Lower leg skin (tissue), 3 donors: ENCODE results near the gene SLC34A1.

Experiments used
- POLR2A ChIP-seq, 2 donors: fragments of 450-650 bp; IDR thresholded peaks; one replicate each; pipeline ENCODE4 v1.6.1; 2016 to 2017; ENCODE audit warnings: antibody characterized with exemption in 2 of 2, mild to moderate bottlenecking in 1 of 2, moderate library complexity in 1 of 2
- TF ChIP-seq, protein P1 (sequence below), 3 donors: fragments of 450-650 bp; IDR thresholded peaks; one replicate each; pipeline ENCODE4 v1.5.1; 2016; ENCODE audit warnings: antibody characterized with exemption in 3 of 3, mild to moderate bottlenecking in 3 of 3, moderate library complexity in 2 of 3

DNA sequence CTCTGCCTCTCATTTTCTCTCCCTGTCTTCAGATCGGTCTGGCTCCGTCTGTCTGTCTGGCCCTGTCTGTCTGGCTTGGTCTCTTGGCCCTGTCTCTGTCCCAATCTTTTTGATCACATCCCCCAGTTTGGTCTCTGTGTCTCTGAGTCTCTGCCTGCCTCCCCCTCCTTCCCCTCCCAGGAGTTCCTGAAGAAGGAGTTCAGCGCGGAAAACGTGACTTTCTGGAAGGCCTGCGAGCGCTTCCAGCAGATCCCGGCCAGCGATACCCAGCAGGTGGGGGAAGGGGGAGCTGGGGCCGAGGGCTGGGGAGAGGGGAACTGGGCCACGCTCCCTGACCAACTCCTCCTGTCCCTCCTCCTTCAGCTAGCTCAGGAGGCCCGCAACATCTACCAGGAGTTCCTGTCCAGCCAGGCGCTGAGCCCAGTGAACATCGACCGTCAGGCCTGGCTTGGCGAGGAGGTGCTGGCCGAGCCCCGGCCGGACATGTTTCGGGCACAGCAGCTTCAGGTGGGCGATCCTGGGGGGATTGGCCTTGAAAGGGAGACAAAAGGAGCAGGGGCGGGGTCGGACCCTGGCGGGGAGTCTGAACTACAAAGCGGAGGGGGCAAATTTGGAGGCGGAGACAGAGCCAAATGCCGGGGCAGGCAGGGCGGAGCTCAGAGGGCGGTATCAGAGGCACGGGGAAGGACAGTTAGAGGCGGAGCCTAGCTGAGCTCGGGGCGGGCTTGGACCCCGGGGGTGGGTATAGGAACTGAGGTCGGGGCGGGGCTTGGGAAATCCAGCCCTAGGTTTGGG lies 17.5 kb upstream of the SLC34A1 start:
- TF ChIP-seq, protein P1, sequence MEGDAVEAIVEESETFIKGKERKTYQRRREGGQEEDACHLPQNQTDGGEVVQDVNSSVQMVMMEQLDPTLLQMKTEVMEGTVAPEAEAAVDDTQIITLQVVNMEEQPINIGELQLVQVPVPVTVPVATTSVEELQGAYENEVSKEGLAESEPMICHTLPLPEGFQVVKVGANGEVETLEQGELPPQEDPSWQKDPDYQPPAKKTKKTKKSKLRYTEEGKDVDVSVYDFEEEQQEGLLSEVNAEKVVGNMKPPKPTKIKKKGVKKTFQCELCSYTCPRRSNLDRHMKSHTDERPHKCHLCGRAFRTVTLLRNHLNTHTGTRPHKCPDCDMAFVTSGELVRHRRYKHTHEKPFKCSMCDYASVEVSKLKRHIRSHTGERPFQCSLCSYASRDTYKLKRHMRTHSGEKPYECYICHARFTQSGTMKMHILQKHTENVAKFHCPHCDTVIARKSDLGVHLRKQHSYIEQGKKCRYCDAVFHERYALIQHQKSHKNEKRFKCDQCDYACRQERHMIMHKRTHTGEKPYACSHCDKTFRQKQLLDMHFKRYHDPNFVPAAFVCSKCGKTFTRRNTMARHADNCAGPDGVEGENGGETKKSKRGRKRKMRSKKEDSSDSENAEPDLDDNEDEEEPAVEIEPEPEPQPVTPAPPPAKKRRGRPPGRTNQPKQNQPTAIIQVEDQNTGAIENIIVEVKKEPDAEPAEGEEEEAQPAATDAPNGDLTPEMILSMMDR (IDR thresholded peaks at IDR 0.05), result no peak
- no peak for TF ChIP-seq POLR2A (IDR thresholded peaks at IDR 0.05)
